ENCODE data around the gene KDM2A.

- TF ChIP-seq CTCF (IDR thresholded peaks at IDR 0.05) (no peak), POLR2A (IDR thresholded peaks at IDR 0.05) (no peak)
Observed at GRCh38 chr11:67256477-67257135, 137.5 kb downstream of the KDM2A start.
